Measurements from ENCODE around the gene CPE. TPM values are rescaled to one million over a fixed set of nuclear protein-coding genes. Genes with fewer than 3 reads are reported as not detected.

CPE gene
- total RNA-seq, 2 experiments from 2014 or later, result not detected

DNA sequence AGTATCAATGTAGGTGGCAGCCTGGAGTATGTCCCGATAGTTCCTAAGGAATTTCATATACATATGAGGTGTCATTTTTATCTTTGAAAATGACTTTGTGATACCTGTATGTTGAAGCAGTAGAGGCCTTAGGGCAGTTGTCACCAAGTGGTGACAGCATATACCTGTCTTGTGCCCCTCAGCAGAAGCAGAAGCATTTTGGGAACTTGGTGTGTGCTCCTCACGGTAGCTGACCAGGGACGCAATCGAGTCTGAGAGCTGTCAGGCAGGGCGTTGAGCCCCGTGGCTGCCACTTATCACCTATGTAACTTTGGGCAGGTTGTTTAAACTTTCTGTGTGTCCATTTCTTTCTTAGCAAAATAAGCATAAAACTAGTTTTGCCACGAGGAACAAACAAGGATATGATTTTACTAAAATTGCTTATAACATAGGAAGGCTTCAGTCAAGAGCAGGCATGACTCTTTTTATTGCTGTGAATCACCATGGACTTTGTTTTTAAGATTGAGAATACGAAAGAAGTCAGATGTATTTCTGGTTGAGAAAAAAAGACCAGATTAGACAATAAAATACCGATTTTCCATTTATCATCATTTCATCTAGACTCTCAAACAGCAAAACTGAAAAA, 161.5 kb downstream of the CPE start:
- no peak overlapping the region for H3K4me3 Mint-ChIP-seq
- intact Hi-C loops (cut with DNase I, micrococcal nuclease), result no loop called here
- DNase-seq, result peak; percentile 26

DNA sequence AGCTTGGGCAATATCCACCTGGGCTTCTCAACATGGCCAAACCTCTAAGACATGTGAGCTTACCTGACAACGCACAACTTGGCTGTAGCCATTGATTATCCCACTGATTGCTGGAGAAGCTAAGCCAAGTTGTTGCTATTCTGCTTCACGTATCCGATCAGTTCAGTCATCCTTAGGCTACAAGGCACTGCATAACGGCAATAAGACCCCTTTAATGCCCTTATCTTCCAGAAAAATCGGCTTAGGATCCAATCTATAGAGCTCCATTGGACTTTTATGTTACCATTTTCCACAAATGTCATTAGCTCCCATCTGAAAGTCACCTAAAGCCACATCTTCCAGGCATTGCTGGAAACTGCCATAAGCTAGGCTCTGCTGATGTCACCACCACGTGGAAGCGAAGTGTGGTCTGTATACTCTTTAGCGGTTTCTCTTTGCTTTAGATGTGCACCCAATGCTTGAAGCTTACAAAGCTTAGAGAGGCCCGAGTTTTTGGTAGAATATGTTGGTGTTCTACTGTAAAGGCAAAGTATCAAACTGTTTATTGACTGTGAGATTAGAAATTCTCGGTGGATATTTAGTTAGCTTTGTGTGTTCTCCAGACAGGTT, 163.1 kb downstream of the CPE start:
- DNase-seq (peak; percentile 32), ATAC-seq (peak; percentile 65)
- no peak overlapping the region for H3K27ac Mint-ChIP-seq
- ChIA-PET CTCF (interaction anchor here (1.0 kb wide), 2 partner anchors 16 to 48 kb away, joined by 3 read pairs; no protein-coding TSS in a partner anchor), POLR2A (no interaction called here)
- H3K4me1 Mint-ChIP-seq, result no peaks in the 10 kb centered on the region
- peaks cover 5% of the 10 kb centered on the region for H3K27me3 Mint-ChIP-seq
- H3K4me3 Mint-ChIP-seq, result no peak overlapping the region
- H3K36me3 Mint-ChIP-seq (ENCODE audit: low read depth), result no peaks in the 10 kb centered on the region
- intact Hi-C loops (cut with DNase I, micrococcal nuclease), result no loop called here
- no peaks in the 10 kb centered on the region for H3K9me3 Mint-ChIP-seq (ENCODE audit: low read depth)

More for the DNA sequence above, 161.5 kb downstream of the CPE start:
- no peak overlapping the region for H3K27ac Mint-ChIP-seq
- CTCF ChIA-PET, result interaction anchor here (0.8 to 1.7 kb wide), 3 partner anchors 32 to 61 kb away, joined by 3 read pairs; no protein-coding TSS in a partner anchor
- no peaks in the 10 kb centered on the region for H3K4me1 Mint-ChIP-seq
- H3K36me3 Mint-ChIP-seq (ENCODE audit: low read depth), result no peaks in the 10 kb centered on the region
- POLR2A ChIA-PET, result no interaction called here
- ATAC-seq, result peak; percentile 57
- H3K27me3 Mint-ChIP-seq, result peaks cover 5% of the 10 kb centered on the region
- H3K9me3 Mint-ChIP-seq (ENCODE audit: low read depth), result no peaks in the 10 kb centered on the region

DNA sequence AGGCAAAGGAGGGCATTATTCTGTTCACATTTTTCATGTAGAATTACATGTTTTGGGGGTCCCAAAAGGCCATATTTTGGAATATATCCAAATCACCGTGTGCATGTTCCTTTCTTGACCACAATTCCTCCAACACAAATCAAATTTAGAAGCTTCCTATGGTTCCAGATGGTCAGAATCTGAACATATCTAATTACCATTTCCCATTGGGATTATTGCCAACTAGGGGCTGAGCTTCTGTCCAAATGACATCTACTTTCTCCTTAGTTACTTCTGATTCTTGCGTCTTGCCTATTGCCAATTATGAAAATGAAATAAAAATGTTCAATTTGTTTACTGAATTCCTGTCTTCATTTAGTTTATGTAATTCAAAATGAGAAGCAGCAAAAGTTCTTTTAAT, 163.7 kb downstream of the CPE start:
- ATAC-seq (no peak), DNase-seq (no peak)
- no peaks in the 10 kb centered on the region for H3K9me3 Mint-ChIP-seq (ENCODE audit: low read depth)
- no peaks in the 10 kb centered on the region for H3K36me3 Mint-ChIP-seq (ENCODE audit: low read depth)
- intact Hi-C loops (cut with DNase I, micrococcal nuclease), result no loop called here
- peaks cover 5% of the 10 kb centered on the region for H3K27me3 Mint-ChIP-seq
- POLR2A ChIA-PET, result no interaction called here
- CTCF ChIA-PET, result interaction anchor here (1.0 to 1.3 kb wide), 3 partner anchors 10 to 49 kb away, joined by 3 to 4 read pairs (median 3); no protein-coding TSS in a partner anchor
- peaks cover 2% of the 10 kb centered on the region for H3K4me1 Mint-ChIP-seq
- H3K27ac Mint-ChIP-seq, result no peak overlapping the region
- no peak overlapping the region for H3K4me3 Mint-ChIP-seq

Small RNA genes within 50 kb of the gene (microRNA-seq; reads per million reads assigned to microRNA genes)
- gene MIR578 (ENCODE audit: borderline replicate concordance), result not detected

Other genes with a start within 250 kb of the CPE start
- gene KLHL2, start 171.4 kb upstream of the CPE start, total RNA-seq, result 10 to 100 TPM; 20.9 to 22.1 TPM
- 10 to 100 TPM; 48.4 to 50.7 TPM for gene MSMO1, start 51.3 kb upstream of the CPE start, total RNA-seq